ENCODE measurements around the gene TPH2.

GRCh38 chr12:72074065-72074464 is 135.4 kb downstream of the TPH2 start:
- TF ChIP-seq, protein P1, sequence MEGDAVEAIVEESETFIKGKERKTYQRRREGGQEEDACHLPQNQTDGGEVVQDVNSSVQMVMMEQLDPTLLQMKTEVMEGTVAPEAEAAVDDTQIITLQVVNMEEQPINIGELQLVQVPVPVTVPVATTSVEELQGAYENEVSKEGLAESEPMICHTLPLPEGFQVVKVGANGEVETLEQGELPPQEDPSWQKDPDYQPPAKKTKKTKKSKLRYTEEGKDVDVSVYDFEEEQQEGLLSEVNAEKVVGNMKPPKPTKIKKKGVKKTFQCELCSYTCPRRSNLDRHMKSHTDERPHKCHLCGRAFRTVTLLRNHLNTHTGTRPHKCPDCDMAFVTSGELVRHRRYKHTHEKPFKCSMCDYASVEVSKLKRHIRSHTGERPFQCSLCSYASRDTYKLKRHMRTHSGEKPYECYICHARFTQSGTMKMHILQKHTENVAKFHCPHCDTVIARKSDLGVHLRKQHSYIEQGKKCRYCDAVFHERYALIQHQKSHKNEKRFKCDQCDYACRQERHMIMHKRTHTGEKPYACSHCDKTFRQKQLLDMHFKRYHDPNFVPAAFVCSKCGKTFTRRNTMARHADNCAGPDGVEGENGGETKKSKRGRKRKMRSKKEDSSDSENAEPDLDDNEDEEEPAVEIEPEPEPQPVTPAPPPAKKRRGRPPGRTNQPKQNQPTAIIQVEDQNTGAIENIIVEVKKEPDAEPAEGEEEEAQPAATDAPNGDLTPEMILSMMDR (IDR thresholded peaks at IDR 0.05), result no peak
- TF ChIP-seq REST (IDR thresholded peaks at IDR 0.05; ENCODE audit: insufficient read depth in 1 of 2, low read depth in 2 of 2, low read length in 1 of 2) (no peak), POLR2AphosphoS5 (IDR thresholded peaks at IDR 0.05; ENCODE audit: low read depth, low read length) (no peak), TCF7L2 (IDR thresholded peaks at IDR 0.05; ENCODE audit: low read depth, low read length) (no peak), SIN3A (IDR thresholded peaks at IDR 0.05; ENCODE audit: borderline replicate concordance, insufficient read depth, low read depth, low read length) (no peak)
